NB4 (cell line): Measurements from ENCODE around the gene GRPEL1.

Experiments used
- CTCF ChIP-seq: IDR thresholded peaks from one replicate; pipeline ENCODE4 v1.5.1; 2012; ENCODE audit warnings: low read depth, low read length
- MYC ChIP-seq: IDR thresholded peaks from 2 replicates; pipeline ENCODE4 v1.6.1; 2011; ENCODE audit warnings: low read depth, low read length
- POLR2A ChIP-seq: IDR thresholded peaks from 2 replicates; pipeline ENCODE4 v1.6.1; 2011; ENCODE audit warnings: mild to moderate bottlenecking; ENCODE audit not compliant: insufficient read length; ENCODE audit errors: extremely low read depth

GRCh38 chr4:7023901-7024300, 44.0 kb downstream of the GRPEL1 start:
- TF ChIP-seq CTCF (no peak), POLR2A (no peak), MYC (no peak)
